Spleen (tissue), 11 donors: ENCODE data around the gene ZSCAN20. TPM values are rescaled to one million over a fixed set of nuclear protein-coding genes. Genes with fewer than 3 reads are reported as not detected.
"Not testable (repeated sequence)": the region's sequence is repeated elsewhere in the genome, so short reads cannot be mapped to it uniquely, and the experiment has no call there.

Experiments
- DNase-seq: peaks from one replicate; pipeline ENCODE4 v3.0.0-alpha.2; 2020
- H3K27ac ChIP-seq, 8 donors: fragments of 200-600 bp; sonication (generic) in 7 of 8; 1 replicate in 4 of 8; 2 replicates in 4 of 8; pipeline versions ENCODE4 v1.5.0 to v1.8.0; 2016 to 2021; ENCODE audit warnings: inconsistent platforms in 4 of 8, mild to moderate bottlenecking in 4 of 8, moderate library complexity in 1 of 8
- H3K27me3 ChIP-seq, 7 donors: fragments of 200-600 bp; sonication (generic) in 6 of 7; replicated peaks in 1 of 7; 1 replicate in 4 of 7; 2 replicates in 3 of 7; pipeline versions ENCODE4 v1.5.0 to v1.8.0; 2016 to 2021; ENCODE audit warnings: inconsistent platforms in 3 of 7, mild to moderate bottlenecking in 1 of 7
- H3K36me3 ChIP-seq, 6 donors: fragments of 200-600 bp; sonication (generic) in 5 of 6; 1 replicate in 4 of 6; 2 replicates in 2 of 6; pipeline versions ENCODE4 v1.5.0 to v1.8.0; 2016 to 2021; ENCODE audit warnings: inconsistent platforms in 2 of 6
- H3K4me1 ChIP-seq, 6 donors: fragments of 200-600 bp; sonication (generic) in 5 of 6; 1 replicate in 3 of 6; 2 replicates in 3 of 6; pipeline versions ENCODE4 v1.5.0 to v1.8.0; 2016 to 2021; ENCODE audit warnings: inconsistent platforms in 3 of 6
- H3K4me3 ChIP-seq, 8 donors: fragments of 200-600 bp; sonication (generic) in 7 of 8; 1 replicate in 4 of 8; 2 replicates in 4 of 8; pipeline versions ENCODE4 v1.5.0 to v1.8.0; 2016 to 2021; ENCODE audit warnings: inconsistent platforms in 4 of 8, mild to moderate bottlenecking in 4 of 8, moderate library complexity in 2 of 8
- H3K9me3 ChIP-seq, 8 donors: fragments of 200-600 bp; sonication (generic) in 7 of 8; 1 replicate in 4 of 8; 2 replicates in 4 of 8; pipeline versions ENCODE4 v1.5.0 to v1.8.0; 2016 to 2021; ENCODE audit warnings: inconsistent platforms in 4 of 8
- CTCF ChIP-seq, 11 experiments: fragments of 200-600 bp in 7 of 11; fragments of 450-650 bp in 4 of 11; sonication (generic) in 4 of 11; IDR thresholded peaks in 8 of 11; conservative IDR thresholded peaks in 3 of 11; 1 replicate in 7 of 11; 2 replicates in 4 of 11; pipeline versions ENCODE4 v1.4.0 to v1.8.0; 2016 to 2021; ENCODE audit warnings: antibody characterized with exemption in 11 of 11, inconsistent platforms in 4 of 11, mild to moderate bottlenecking in 1 of 11
- POLR2A ChIP-seq, 3 donors: fragments of 450-650 bp; IDR thresholded peaks; one replicate each; pipeline ENCODE4 v1.5.1; 2017; ENCODE audit warnings: antibody characterized with exemption in 3 of 3, mild to moderate bottlenecking in 1 of 3
- POLR2AphosphoS5 ChIP-seq, 3 donors: sonication (generic); formaldehyde crosslinking; IDR thresholded peaks; one replicate each; pipeline ENCODE4 v1.5.1; 2017; ENCODE audit warnings: antibody characterized with exemption in 3 of 3
- WGBS, 5 donors: extraction: QIAGEN DNeasy Blood & Tissue Kit in 3 of 5; methylation state at CpG; one replicate each; pipeline versions ENCODE4 v1.1.5 to v1.1.7; 2013 to 2018; 5-methylcytosine and 5-hydroxymethylcytosine counted together
- intact Hi-C: fragments of 100-400 bp; cut with DNase I; formaldehyde crosslinking; loops from one replicate; pipeline ENCODE4 v1.15.0; 2023; ENCODE audit warnings: low total_unique reads
- polyA plus RNA-seq, 3 donors: library from polyadenylated mRNA; stranded (reverse); fragments of 200-250 nt; gene quantifications; one replicate each; pipeline ENCODE4 v1.2.1, GENCODE V29; 2013
- total RNA-seq, 7 donors: library from RNA; depleted of rRNA in 3 of 7; stranded (reverse); fragments of >200 nt in 3 of 7; fragmentation: NEBNext Ultra II Directional in 4 of 7; extraction: Animal tissue kit (Norgen Biotek cat#: 25700) in 4 of 7; gene quantifications; one replicate each; pipeline versions ENCODE4 v1.1.0 to v1.2.1, GENCODE V29; 2016 to 2021
- donor health status: healthy with polysubstance abuse.
- donor health status: DM: no; HTN: no; CAD: no; lungs with moderate emphysema.
- donor health status: DM: no; HTN: no; CAD: no.
- donor health status: Bipolar disorder and iron deficiency.
- donor health status: healthy.
- donor health status: DM: no; HTN: no; CAD: no.
- donor health status: DM: yes; HTN: yes; CAD: no.

Gene ZSCAN20
- total and polyA plus RNA-seq, 10 donors: 0.28 to 6.2 (median 4.2) TPM

DNA sequence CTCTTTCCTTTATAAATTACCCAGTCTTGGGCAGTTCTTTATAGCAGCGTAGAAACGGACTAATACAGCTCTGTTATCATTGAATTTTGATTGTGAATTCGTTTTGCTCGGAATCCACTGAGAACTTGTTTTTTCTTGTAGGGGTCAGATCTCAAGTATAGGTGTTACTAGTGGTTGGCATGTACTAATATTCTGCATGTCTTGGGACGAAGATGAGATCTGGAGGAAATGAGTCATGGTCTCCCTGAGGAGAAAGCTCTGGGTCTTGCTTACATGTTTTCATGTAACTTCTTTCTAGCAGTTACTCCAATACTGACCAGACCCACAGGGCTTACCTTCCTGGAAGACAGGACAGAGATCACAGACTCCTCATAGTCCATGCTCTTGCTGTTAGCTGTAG lies 30.3 kb downstream of the ZSCAN20 start:
- no peak overlapping the region for H3K4me3 ChIP-seq
- intact Hi-C loops: no loop called here
- peaks cover 0 to 12% (median 0%) of the 10 kb centered on the region in 8 donors for H3K9me3 ChIP-seq
- H3K27me3 ChIP-seq: no peaks in the 10 kb centered on the region
- no peak overlapping the region for H3K27ac ChIP-seq
- 64 to 86% (median 69%) methylated on average over 5 of the region's 5 CpGs for WGBS, 5 donors
- no peaks in the 10 kb centered on the region for H3K4me1 ChIP-seq
- no peak for DNase-seq
- H3K36me3 ChIP-seq: no peaks in the 10 kb centered on the region
- TF ChIP-seq CTCF (IDR thresholded peaks at IDR 0.05 in 8 of 11, conservative IDR thresholded peaks at IDR 0.05 in 3 of 11) (no peak), POLR2A (IDR thresholded peaks at IDR 0.05) (no peak), POLR2AphosphoS5 (IDR thresholded peaks at IDR 0.05) (no peak)

DNA sequence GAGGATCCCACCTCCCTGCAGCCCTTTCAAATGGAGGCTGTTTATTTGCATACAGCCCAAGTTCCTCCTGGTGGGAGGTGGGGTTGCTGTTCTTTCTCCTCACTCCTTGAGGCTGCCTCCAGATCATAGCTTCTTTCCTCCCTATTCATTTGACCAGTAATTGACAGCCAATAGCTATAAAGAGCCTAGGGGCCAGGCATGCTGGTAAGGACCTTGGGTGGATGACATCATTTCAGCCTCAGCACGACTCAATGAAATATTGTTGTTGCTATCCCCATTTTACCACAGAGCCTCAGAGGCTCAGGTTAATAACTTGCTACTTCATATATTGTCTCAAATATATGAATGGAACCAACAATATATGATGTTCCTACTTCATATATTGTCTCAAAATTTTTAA lies 31.1 kb downstream of the ZSCAN20 start:
- Histone ChIP-seq H3K9me3 (peaks cover 0 to 5% (median 0%) of the 10 kb centered on the region in 8 donors), H3K4me1 (no peaks in the 10 kb centered on the region), H3K4me3 (no peak overlapping the region), H3K27ac (no peak overlapping the region), H3K36me3 (no peaks in the 10 kb centered on the region), H3K27me3 (no peaks in the 10 kb centered on the region)
- no peak for DNase-seq
- TF ChIP-seq POLR2AphosphoS5 (IDR thresholded peaks at IDR 0.05) (no peak), POLR2A (IDR thresholded peaks at IDR 0.05) (no peak), CTCF (IDR thresholded peaks at IDR 0.05 in 8 of 11, conservative IDR thresholded peaks at IDR 0.05 in 3 of 11) (no peak)
- 67 to 89% (median 83%) methylated on average over 1 of the region's 1 CpG for WGBS, 5 donors
- intact Hi-C loops: no loop called here

DNA sequence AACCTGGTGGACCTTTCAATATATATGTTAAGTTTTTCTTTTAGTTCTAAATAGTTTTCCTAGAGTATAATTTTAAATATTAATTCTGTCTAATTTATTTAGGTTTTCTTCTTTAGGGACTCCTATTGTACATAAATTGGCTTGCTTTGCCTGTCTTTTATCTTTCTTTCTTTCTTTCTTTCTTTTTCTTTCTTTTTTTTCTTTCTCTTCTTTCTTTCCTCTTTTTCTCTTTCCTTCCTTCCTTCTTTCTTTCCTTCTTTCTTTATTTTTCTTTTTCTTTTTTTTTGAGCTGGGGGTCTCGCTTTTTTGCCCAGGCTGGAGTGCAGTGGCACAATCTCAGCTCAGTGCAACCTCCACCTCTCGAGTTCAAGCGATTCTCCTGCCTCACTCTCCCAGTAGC lies 35.2 kb downstream of the ZSCAN20 start:
- Histone ChIP-seq H3K9me3 (no peaks in the 10 kb centered on the region), H3K27ac (no peak overlapping the region), H3K27me3 (no peaks in the 10 kb centered on the region), H3K4me1 (no peaks in the 10 kb centered on the region), H3K36me3 (no peaks in the 10 kb centered on the region), H3K4me3 (no peak overlapping the region)
- no peak for DNase-seq
- 89 to 99% (median 96%) methylated on average over 3 of the region's 3 CpGs for WGBS, 5 donors
- TF ChIP-seq CTCF (IDR thresholded peaks at IDR 0.05 in 8 of 11, conservative IDR thresholded peaks at IDR 0.05 in 3 of 11) (no peak), POLR2AphosphoS5 (IDR thresholded peaks at IDR 0.05) (no peak), POLR2A (IDR thresholded peaks at IDR 0.05) (no peak)
- intact Hi-C loops: no loop called here

- no peak for DNase-seq
- Histone ChIP-seq H3K36me3 (no peaks in the 10 kb centered on the region), H3K9me3 (no peaks in the 10 kb centered on the region), H3K27me3 (no peaks in the 10 kb centered on the region), H3K4me1 (no peaks in the 10 kb centered on the region), H3K27ac (no peak overlapping the region), H3K4me3 (no peak overlapping the region)
- 69 to 94% (median 86%) methylated on average over 1 of the region's 1 CpG for WGBS, 5 donors
- no peak for TF ChIP-seq CTCF (IDR thresholded peaks at IDR 0.05 in 8 of 11, conservative IDR thresholded peaks at IDR 0.05 in 3 of 11)
- TF ChIP-seq POLR2A (IDR thresholded peaks at IDR 0.05): no peak
- TF ChIP-seq POLR2AphosphoS5 (IDR thresholded peaks at IDR 0.05): no peak
- intact Hi-C loops: no loop called here
These were observed 35.7 kb downstream of the ZSCAN20 start for GRCh38 chr1:33508151-33508550.

DNA sequence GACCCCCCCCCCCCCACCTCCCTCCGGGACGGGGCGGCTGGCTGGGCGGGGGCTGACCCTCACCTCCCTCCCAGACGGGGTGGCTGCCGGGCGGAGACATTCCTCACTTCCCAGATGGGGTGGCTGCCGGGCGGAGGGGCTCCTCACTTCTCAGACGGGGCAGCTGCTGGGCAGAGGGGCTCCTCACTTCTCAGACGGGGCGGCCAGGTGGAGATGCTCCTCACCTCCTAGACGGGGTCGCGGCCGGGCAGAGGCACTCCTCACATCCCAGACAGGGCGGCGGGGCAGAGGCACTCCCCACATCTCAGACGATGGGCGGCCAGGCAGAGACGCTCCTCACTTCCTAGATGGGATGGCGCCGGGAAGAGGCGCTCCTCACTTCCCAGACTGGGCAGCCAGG lies 36.8 kb downstream of the ZSCAN20 start:
- DNase-seq, H3K4me3 ChIP-seq, H3K4me1 ChIP-seq, H3K9me3 ChIP-seq, H3K27ac ChIP-seq, intact Hi-C loops, H3K36me3 ChIP-seq, H3K27me3 ChIP-seq: not testable (repeated sequence)
- 90 to 94% (median 92%) methylated on average over 15 to 24 of the region's 24 CpGs for WGBS, 5 donors
